Natural killer cell (primary cell): ENCODE results near the gene GRHL3. TPM values are rescaled to one million over a fixed set of nuclear protein-coding genes. Genes with fewer than 3 reads are reported as not detected.

Experiments used
- ATAC-seq, 3 donors: fragments of 150-1000 bp in 2 of 3; fragments of 200-7000 bp in 1 of 3; cut with Tn5 transposase; 1 replicate in 1 of 3; 2 replicates in 2 of 3; pipeline ENCODE4 v1.10.0; 2021; ENCODE audit warnings: mild to moderate bottlenecking in 2 of 3, moderate library complexity in 2 of 3
- DNase-seq, 2 donors: peaks; one replicate each; pipeline versions ENCODE4 v3.0.0 to v3.0.0-alpha.2; 2013 to 2021; ENCODE audit warnings: mixed read lengths in 1 of 2
- H3K27ac ChIP-seq: one replicate; pipeline ENCODE4 v1.5.1; 2013; ENCODE audit warnings: mild to moderate bottlenecking, low read length
- H3K27me3 ChIP-seq: one replicate; pipeline ENCODE4 v1.6.1; 2013; ENCODE audit warnings: low read length; ENCODE audit not compliant: control insufficient read depth, insufficient read depth
- H3K36me3 ChIP-seq: one replicate; pipeline ENCODE4 v1.6.1; 2013; ENCODE audit warnings: low read length; ENCODE audit not compliant: control insufficient read depth, insufficient read depth
- H3K4me1 ChIP-seq: one replicate; pipeline ENCODE4 v1.6.1; 2013; ENCODE audit warnings: low read length; ENCODE audit not compliant: control insufficient read depth, insufficient read depth
- H3K4me3 ChIP-seq: one replicate; pipeline ENCODE4 v1.5.1; 2013; ENCODE audit warnings: low read length
- H3K9me3 ChIP-seq: one replicate; pipeline ENCODE4 v1.6.1; 2013; ENCODE audit warnings: low read length; ENCODE audit not compliant: control insufficient read depth, insufficient read depth
- H3K27ac Mint-ChIP-seq, 2 donors: one replicate each; pipeline ENCODE4 v1.8.0; 2022; ENCODE audit warnings: mild to moderate bottlenecking in 2 of 2, mixed read lengths in 2 of 2, moderate library complexity in 1 of 2
- H3K27me3 Mint-ChIP-seq, 2 donors: one replicate each; pipeline ENCODE4 v1.8.0; 2022; ENCODE audit warnings: low read depth in 2 of 2, mixed read lengths in 2 of 2
- H3K36me3 Mint-ChIP-seq: one replicate; pipeline ENCODE4 v1.8.0; 2022; ENCODE audit warnings: mixed read lengths
- H3K4me1 Mint-ChIP-seq, 2 donors: one replicate each; pipeline ENCODE4 v1.8.0; 2022; ENCODE audit warnings: mixed read lengths in 2 of 2
- H3K4me3 Mint-ChIP-seq: one replicate; pipeline ENCODE4 v1.8.0; 2022; ENCODE audit warnings: mild to moderate bottlenecking, moderate library complexity, mixed read lengths
- H3K9me3 Mint-ChIP-seq, 2 donors: one replicate each; pipeline ENCODE4 v1.8.0; 2022; ENCODE audit warnings: mixed read lengths in 2 of 2
- WGBS: methylation state at CpG from one replicate; pipeline ENCODE4 v1.1.7; 2013; ENCODE audit warnings: missing lambda C conversion rate; ENCODE audit not compliant: insufficient coverage; 5-methylcytosine and 5-hydroxymethylcytosine counted together
- intact Hi-C: fragments of 100-400 bp; cut with micrococcal nuclease; formaldehyde crosslinking; loops from one replicate; pipeline ENCODE4 v1.14.2; 2022
- total RNA-seq, 4 donors: library from RNA; stranded (reverse); fragments of 120-200 nt in 1 of 4; gene quantifications; one replicate each; pipeline versions ENCODE4 v1.2.3 to v1.2.4, GENCODE V29; 2013 to 2022
- TF ChIP-seq, protein P1 (sequence below): fragments of 200-600 bp; IDR thresholded peaks from one replicate; pipeline ENCODE4 v1.8.0; 2022; ENCODE audit warnings: antibody characterized with exemption

GRHL3 gene
- total RNA-seq, 3 donors from 2014 or later (not counting 1 experiment from before 2014, with no cell fraction given), result not detected

GRCh38 chr1:24321697-24322469 is 2.7 kb downstream of the GRHL3 start:
- Histone ChIP-seq H3K4me3 (peak overlapping the region; percentile 39), H3K9me3 (no peaks in the 10 kb centered on the region), H3K4me1 (peaks cover 40% of the 10 kb centered on the region), H3K27ac (no peak overlapping the region), H3K27me3 (peaks cover 54% of the 10 kb centered on the region), H3K36me3 (no peaks in the 10 kb centered on the region)
- Mint-ChIP-seq H3K4me1 (peaks cover 34 to 41% of the 10 kb centered on the region in 2 donors), H3K4me3 (peak overlapping the region; percentile 84), H3K27ac (peak overlapping the region; percentile 53 to 85), H3K27me3 (peaks cover 61 to 62% of the 10 kb centered on the region in 2 donors), H3K9me3 (no peaks in the 10 kb centered on the region), H3K36me3 (no peaks in the 10 kb centered on the region)
- TF ChIP-seq, protein P1, sequence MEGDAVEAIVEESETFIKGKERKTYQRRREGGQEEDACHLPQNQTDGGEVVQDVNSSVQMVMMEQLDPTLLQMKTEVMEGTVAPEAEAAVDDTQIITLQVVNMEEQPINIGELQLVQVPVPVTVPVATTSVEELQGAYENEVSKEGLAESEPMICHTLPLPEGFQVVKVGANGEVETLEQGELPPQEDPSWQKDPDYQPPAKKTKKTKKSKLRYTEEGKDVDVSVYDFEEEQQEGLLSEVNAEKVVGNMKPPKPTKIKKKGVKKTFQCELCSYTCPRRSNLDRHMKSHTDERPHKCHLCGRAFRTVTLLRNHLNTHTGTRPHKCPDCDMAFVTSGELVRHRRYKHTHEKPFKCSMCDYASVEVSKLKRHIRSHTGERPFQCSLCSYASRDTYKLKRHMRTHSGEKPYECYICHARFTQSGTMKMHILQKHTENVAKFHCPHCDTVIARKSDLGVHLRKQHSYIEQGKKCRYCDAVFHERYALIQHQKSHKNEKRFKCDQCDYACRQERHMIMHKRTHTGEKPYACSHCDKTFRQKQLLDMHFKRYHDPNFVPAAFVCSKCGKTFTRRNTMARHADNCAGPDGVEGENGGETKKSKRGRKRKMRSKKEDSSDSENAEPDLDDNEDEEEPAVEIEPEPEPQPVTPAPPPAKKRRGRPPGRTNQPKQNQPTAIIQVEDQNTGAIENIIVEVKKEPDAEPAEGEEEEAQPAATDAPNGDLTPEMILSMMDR, result no peak
- WGBS, result under 1% methylated on average over 72 of the region's 72 CpGs
- intact Hi-C loops, result no loop called here
- DNase-seq, result peak; percentile 68 to 82
- peak; percentile 75 to 91 (median 83) for ATAC-seq

DNA sequence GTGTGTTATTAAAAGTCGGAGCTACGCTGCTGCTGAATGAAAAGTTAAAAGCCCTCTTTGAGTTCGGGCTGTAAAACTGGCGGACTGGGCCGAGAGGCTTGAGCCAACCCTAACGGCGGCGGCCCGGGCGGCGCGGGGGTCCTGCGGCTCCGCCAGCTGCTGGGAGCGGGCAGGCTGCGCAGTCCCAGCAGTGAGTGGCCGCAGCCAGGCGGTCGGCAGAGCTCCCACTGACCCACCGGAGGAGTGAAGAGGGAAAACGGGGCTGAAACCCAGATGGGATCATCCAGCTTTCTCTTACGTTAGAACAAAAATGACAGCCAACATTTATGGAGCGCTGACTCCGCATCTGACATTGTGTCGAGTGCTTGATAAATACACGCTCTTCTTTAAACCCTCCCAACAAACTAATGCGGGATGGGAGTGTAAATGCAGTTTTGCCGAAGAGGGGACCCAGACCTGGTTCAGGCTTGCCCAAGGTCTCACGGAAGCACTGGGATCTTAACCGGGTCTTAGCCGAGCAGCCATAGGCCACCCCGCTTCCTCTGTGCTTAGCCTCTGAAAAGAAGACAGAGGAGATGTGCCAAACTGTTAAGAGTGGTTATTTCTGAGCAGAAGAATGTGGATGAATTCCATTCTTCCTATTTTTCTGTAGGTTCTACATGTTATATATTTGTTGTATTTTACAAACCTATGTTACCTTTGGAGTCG is 3.5 kb downstream of the GRHL3 start:
- Histone ChIP-seq H3K9me3 (no peaks in the 10 kb centered on the region), H3K36me3 (no peaks in the 10 kb centered on the region), H3K4me1 (peaks cover 40% of the 10 kb centered on the region), H3K4me3 (peak overlapping the region; percentile 39), H3K27me3 (peaks cover 46% of the 10 kb centered on the region), H3K27ac (no peak overlapping the region)
- H3K36me3 Mint-ChIP-seq, result no peaks in the 10 kb centered on the region
- H3K27ac Mint-ChIP-seq, result peak overlapping the region; percentile 53 to 85
- intact Hi-C loops, result no loop called here
- ATAC-seq (peak in 1 of 3 donors; percentile 11), DNase-seq (peak in 1 of 2 donors; percentile 29)
- 14% methylated on average over 32 of the region's 33 CpGs for WGBS
- peaks cover 61 to 63% of the 10 kb centered on the region in 2 donors for H3K27me3 Mint-ChIP-seq
- peaks cover 34 to 41% of the 10 kb centered on the region in 2 donors for H3K4me1 Mint-ChIP-seq
- H3K4me3 Mint-ChIP-seq, result peak overlapping the region; percentile 84
- H3K9me3 Mint-ChIP-seq, result no peaks in the 10 kb centered on the region
- TF ChIP-seq, protein P1, result no peak

DNA sequence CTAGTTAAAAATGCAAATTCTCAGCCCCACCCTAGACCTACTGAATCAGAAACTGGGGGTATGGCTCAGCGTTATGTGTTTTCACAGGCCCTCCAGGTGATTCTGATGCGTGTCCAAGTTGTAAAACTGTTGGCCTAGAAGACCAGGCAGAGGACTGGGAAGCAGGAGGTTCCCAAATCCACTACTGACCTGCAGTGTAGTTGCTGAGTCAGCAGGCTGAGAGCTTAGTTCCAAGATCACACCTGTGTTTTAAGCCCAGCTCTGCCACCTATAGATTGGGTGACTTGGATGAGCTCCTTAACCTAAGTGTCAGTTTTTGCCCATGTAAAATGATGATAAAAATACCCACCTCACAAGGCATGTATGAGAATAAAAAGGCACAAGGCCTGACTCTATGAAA is 4.1 kb downstream of the GRHL3 start:
- Histone ChIP-seq H3K4me3 (no peak overlapping the region), H3K27ac (no peak overlapping the region), H3K27me3 (peaks cover 40% of the 10 kb centered on the region), H3K36me3 (no peaks in the 10 kb centered on the region), H3K4me1 (peaks cover 40% of the 10 kb centered on the region), H3K9me3 (no peaks in the 10 kb centered on the region)
- WGBS, result 93% methylated on average over 2 of the region's 2 CpGs
- Mint-ChIP-seq H3K36me3 (no peaks in the 10 kb centered on the region), H3K27me3 (peaks cover 59 to 61% of the 10 kb centered on the region in 2 donors), H3K9me3 (no peaks in the 10 kb centered on the region), H3K27ac (no peak overlapping the region), H3K4me3 (no peak overlapping the region), H3K4me1 (peaks cover 34 to 40% of the 10 kb centered on the region in 2 donors)
- ATAC-seq, result no peak
- TF ChIP-seq, protein P1, result no peak
- intact Hi-C loops, result no loop called here
- peak in 1 of 2 donors; percentile 16 for DNase-seq
